ENCODE data around the gene HEXIM2.
"Not testable (repeated sequence)": the region's sequence is repeated elsewhere in the genome, so short reads cannot be mapped to it uniquely, and the experiment has no call there.

The HEXIM2 gene

DNA sequence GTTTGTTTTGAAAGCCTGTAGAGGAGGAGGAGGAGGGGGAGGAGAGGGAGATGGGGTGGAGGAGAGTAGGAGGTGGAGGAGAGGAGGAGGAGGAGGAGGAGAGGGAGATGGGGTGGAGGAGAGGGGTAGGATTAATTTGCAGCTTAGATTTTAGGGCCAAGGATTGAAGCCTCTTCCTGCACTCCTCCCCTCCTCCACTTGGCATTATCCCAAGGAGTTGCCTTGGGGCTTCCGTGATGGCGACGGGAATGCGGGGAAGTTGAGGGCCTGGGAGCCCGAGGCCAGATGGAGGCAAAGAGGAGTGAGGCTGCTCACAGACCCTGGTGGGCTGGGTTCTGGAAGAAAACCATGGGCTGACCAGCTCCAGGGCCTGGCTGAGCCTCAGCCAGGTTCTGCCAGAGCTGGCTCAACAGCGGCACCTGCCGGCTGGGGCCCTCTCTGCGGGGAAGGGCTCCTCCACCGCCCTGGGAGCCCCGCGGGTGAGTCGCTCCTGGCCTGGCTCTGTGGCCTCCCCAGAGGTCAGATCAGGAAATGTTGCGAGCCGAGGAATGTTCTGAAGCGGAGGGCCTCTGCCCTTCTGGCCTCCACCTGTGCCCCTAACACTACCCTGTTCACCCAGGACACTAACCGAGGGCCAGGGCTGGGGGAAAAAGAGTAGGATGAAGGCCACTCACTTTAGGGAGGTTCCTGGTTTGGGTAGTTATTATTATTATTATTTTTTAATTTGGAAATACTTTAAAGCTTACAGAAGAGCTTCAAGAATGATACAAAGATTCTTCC lies 36.1 kb downstream of the HEXIM2 start:
- no peak for TF ChIP-seq JUND (IDR thresholded peaks at IDR 0.05; ENCODE audit: low read depth)
- peak; percentile 45 to 95 for DNase-seq (ENCODE audit: low read depth in 1 of 2, low spot score in 1 of 2)
- in situ Hi-C loops (cut with HindIII; ENCODE audit: low pct_unique_long_range_greater_than_20kb, low sequenced_read_pairs) = no loop called here

DNA sequence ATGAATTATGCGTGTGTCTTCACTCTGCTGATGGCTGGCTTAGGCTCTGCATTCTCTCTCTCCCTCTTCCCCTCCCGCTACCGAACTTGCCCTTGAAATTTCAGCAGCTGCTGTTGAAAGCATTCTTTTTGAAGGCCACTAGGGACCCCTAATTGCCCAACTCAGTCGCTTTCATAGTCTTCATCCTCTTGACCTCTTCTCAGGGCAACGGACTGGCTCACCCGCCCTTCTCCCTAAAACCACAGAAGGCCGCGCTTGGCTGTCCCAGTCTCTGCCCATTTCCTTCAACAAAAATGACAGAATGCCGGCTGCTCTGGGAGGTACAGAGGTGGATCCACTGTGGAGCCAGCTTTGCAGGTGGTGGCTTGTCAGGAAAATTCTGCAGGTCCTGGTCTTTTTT lies 39.0 kb downstream of the HEXIM2 start:
- no peak for DNase-seq (ENCODE audit: low read depth in 1 of 2, low spot score in 1 of 2)
- in situ Hi-C loops (cut with HindIII; ENCODE audit: low pct_unique_long_range_greater_than_20kb, low sequenced_read_pairs) = no loop called here
- TF ChIP-seq JUND (IDR thresholded peaks at IDR 0.05; ENCODE audit: low read depth) = no peak

DNA sequence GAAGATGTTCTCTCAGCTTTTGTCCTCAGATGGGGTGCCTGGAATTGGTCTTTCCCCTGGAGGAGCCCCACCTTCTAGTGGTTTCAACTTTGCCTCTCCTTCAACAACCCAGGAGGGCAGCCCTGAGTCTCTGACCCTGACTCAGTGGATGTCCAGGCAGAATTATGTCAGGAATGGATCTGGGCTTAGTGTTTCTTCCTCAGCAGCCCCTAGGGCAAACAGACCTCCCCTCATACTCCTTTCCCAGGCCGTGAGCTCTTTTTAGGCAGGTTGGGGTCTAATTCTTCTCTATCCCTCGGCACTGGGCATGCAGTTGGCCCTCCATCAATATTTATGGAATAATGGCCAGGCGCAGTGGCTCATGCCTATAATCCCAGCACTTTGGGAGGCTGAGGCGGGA lies 39.8 kb downstream of the HEXIM2 start:
- TF ChIP-seq JUND (IDR thresholded peaks at IDR 0.05; ENCODE audit: low read depth) = no peak
- in situ Hi-C loops (cut with HindIII; ENCODE audit: low pct_unique_long_range_greater_than_20kb, low sequenced_read_pairs) = no loop called here

DNA sequence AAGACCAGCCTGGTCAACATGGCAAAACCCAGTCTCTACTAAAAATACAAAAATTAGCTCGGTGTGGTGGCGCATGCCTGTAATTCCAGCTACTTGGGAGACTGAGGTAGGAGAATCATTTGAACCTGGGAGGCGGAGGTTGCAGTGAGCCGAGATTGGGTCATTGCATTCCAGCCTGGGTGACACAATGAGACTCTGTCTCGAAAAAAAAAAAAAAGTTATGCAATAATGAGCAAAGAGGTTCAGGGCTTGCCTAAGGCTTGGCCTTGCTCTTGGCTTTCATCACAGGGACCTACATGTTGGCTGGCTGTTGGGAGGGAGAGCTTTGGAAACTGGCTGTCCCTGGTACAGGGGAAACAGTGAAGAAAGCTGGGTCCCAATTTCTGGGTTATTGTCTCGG lies 40.2 kb downstream of the HEXIM2 start:
- DNase-seq (ENCODE audit: low read depth in 1 of 2, low spot score in 1 of 2); in situ Hi-C loops (cut with HindIII; ENCODE audit: low pct_unique_long_range_greater_than_20kb, low sequenced_read_pairs): not testable (repeated sequence)

More for the DNA sequence above, 39.8 kb downstream of the HEXIM2 start:
- DNase-seq (ENCODE audit: low read depth in 1 of 2, low spot score in 1 of 2) = no peak

DNA sequence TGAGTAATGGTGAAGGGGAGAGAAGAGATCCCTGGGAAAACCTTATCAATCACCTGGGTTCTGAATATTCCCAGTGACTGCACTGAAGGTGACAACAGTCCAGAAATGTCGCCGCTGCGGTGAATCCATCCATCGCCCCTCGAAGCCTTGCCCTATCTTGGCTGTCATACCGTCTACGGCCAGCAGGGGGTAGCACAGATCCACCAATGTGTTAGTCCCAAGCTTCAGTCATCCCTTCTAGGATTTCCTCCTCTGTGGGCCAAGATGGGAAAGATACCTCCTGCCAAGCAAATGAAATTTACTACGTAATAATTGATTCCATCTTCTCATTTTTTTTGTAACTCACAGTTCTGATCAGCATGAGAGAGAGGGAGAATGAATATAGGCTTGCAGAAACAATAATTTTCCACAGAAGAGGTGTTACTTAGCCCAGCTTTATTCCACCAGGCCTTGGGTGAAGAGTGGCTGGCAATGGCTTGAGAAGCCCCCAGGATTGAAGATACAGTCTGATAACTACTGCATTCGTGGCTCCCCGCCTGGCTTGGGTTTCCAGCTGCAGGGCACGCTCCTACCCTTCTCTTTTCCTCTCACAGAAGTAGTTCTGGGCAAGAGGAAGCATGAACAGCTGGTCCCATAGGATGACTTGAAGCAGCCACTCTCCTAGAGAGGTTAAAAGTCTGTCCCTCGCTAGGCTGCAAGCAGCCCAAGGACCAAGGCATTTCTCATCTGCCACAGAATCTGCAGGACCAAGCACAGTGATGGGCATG lies 57.4 kb downstream of the HEXIM2 start:
- in situ Hi-C loops (cut with HindIII; ENCODE audit: low pct_unique_long_range_greater_than_20kb, low sequenced_read_pairs) = no loop called here
- TF ChIP-seq JUND (IDR thresholded peaks at IDR 0.05; ENCODE audit: low read depth) = no peak
- DNase-seq (ENCODE audit: low read depth in 1 of 2, low spot score in 1 of 2) = peak; percentile 81 to 89
